Embryonic facial prominence (tissue), 1 donor: Measurements from ENCODE around the gene NUDT4.
"Not testable (repeated sequence)": the region's sequence is repeated elsewhere in the genome, so short reads cannot be mapped to it uniquely, and the experiment has no call there.

ENCODE experiments used
- DNase-seq: peaks from one replicate; pipeline ENCODE4 v3.0.0-alpha.2; 2016; ENCODE audit errors: extremely low spot score

Gene NUDT4

DNA sequence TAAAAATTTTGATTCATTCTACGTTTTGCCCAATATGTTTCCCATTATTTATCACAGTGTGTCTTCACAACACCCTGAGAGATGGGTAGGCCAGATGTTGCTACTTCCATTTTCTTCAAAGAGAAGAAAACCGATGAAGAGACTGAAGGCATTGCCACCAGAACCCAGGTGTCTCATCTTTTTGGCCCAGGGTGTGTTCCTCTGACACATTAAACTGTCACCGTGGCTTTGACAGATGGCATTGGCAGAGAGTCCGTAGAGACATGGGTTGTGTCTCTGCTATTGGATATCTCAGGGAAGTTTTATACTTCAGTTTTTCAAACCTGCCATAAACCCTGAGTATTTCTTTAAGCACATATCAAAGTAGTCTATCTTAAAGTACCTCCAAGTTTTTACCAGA is 11.3 kb upstream of the NUDT4 start:
- no peak for DNase-seq

GRCh38 chr12:93368766-93369165 is 9.0 kb upstream of the NUDT4 start:
- no peak for DNase-seq

- DNase-seq, result no peak
These were observed 8.2 kb upstream of the NUDT4 start for GRCh38 chr12:93369505-93369904.

DNA sequence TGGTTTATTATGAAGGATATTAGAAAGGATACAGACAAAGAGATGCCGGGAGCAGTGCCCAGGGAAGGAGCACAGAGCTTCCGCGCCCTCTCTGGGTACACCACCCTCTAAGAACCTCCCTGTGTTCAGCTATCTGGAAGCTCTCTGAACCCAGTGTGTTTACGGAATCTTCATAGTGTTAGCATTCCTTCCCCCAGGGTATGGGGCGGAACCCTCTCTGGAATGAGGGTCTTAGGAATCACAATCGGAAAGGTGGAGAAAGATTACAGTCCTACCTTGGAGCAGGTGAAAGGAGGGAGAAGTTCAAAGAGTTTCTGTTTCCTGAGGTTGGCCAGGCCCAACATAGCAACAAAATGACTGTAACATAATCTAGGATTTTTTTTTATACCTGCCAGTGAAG is 6.8 kb upstream of the NUDT4 start:
- no peak for DNase-seq

DNA sequence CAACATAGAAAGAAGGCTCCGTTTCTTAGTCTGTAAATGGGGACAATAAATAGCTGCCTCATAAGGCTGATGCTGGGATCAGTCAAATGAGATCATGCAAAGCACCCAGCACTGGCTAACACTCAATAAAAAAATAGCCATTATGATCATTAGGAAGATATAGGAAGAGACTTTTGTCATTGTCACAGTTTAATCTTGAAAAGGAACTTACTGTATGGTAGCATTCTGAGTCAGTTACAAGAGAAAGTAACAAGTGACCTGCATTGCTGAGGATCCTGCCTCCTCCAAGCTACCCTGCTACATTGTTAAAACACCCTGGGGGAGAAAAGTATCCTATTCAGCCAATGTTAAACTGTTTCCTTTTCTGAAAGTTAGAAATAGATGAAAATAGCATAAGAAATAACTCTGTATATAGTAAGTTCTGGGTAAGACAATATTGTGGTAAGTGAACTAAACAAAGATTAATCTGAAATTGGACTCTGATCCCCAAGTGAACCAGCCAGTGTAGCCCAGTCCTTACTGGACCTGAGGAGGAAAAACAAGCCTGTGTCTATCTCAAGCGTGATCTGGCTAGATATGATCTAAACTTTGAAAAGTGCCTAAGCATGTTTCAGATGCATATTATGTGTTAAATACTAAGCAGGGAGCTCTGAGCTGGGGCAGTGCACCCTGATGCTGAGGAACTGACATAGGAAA is 3.6 kb upstream of the NUDT4 start:
- DNase-seq, result no peak

DNA sequence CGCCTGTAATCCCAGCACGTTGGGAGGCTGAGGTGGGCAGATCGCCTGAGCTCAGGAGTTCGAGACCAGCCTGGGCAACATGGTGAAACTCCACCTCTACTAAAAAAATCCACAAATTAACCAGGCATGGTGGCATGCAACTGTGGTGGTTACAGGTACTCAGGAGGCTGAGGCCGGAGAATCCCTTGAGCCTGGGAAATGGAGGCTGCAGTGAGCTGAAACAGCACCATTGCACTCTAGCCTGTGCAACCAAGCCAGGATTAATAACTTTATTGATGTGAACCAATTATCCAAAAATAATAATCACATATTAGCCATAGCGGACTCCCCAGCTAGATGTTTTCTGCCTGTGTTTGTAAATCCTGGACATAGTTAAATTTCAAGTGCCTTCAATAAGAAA is 1.8 kb upstream of the NUDT4 start:
- no peak for DNase-seq

GRCh38 chr12:93376436-93377251 is 1.1 kb upstream of the NUDT4 start:
- DNase-seq, result no peak

GRCh38 chr12:93378196-93378997 is 672 bp downstream of the NUDT4 start:
- DNase-seq, result peak; percentile 40

- peak; percentile 43 for DNase-seq
These were observed 1.2 kb downstream of the NUDT4 start for GRCh38 chr12:93378998-93379325.

- DNase-seq, result no peak
These were observed 1.7 kb downstream of the NUDT4 start for GRCh38 chr12:93379326-93379980.

DNA sequence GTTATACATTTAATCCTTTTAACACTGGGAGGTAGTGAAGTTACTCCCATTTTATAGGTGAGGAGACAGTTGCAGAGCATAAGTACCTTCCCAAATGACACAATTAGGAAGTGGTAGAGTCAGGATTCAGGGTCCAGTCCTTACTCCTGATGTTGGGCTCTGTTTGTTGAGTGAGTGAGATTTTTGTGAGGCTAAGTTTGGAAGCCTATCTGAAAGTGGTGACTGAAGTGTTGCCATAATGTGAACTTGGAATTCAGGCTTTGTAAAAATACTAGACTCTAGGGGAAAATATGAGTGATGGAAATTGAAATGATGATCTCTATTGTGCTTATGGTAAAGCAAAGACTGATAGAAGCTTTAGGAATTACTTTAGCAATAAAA is 2.2 kb downstream of the NUDT4 start:
- no peak for DNase-seq

- peak; percentile 63 for DNase-seq
These were observed 2.9 kb downstream of the NUDT4 start for GRCh38 chr12:93380480-93381121.

- DNase-seq, result no peak
These were observed 3.6 kb downstream of the NUDT4 start for GRCh38 chr12:93381161-93381975.

- not testable (repeated sequence) for DNase-seq
These were observed 4.3 kb downstream of the NUDT4 start for GRCh38 chr12:93381976-93382437.

- no peak for DNase-seq
These were observed 10.1 kb downstream of the NUDT4 start for GRCh38 chr12:93387780-93388179.

DNA sequence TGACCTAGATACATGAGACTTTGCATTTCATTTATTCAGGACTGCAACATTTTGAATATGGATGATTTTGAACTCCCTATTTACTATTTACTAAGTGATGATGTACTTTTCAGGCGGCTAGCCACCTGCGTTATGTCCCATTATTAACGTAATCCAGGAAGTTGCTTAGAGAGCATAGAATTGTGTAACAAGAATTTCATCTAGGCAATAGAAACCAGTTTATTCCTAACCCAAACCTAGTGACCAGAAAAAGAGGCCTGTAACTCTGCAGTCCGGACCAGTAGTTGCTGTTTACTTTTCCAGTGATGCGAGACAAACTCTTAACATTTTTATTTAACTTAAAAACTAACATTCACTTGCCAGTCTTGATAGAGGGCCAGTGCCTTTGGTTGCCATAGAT is 12.3 kb downstream of the NUDT4 start:
- no peak for DNase-seq

GRCh38 chr12:93390549-93391297 is 13.0 kb downstream of the NUDT4 start:
- DNase-seq, result no peak

DNA sequence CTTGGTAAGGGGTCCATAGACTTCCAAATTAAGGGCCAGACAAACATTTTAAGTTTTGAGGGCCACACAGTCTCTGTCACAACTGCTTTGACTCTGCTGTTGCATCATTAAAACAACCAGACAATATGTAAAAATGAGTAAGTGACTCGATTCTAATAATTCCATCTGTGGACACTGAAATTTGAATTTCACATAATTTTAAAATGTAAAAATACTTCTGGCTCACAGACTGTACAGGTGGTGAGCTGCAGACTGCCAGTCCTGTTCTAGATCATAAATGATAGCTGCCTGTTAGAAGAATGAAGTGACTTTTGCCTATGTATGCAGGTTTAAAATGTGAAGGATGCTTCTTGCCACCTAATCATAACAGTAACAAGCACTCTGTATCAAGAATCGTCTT is 15.7 kb downstream of the NUDT4 start:
- DNase-seq, result no peak

DNA sequence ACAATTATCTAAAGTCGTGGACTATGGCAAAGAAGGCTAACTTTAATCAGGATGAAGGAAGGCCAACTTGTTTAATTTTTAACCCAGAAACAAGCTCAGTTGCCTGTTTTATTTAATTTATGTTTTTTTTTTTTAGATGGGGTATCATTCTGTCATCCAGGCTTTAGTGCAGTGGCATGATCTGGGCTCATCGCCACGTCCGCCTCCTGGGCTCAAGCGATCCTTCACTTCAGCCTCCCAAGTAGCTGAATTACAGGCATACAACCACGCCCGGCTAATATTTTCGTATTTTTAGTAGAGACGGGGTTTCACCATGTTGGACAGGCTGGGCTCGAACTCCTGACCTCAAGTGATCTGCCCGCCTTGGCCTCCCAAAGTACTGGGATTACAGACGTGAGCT is 19.7 kb downstream of the NUDT4 start:
- no peak for DNase-seq
